ENCODE results near the gene SLC22A1. TPM values are rescaled to one million over a fixed set of nuclear protein-coding genes. Genes with fewer than 3 reads are reported as not detected.
"Not testable (repeated sequence)": the region's sequence is repeated elsewhere in the genome, so short reads cannot be mapped to it uniquely, and the experiment has no call there.

SLC22A1 gene
- total RNA-seq, 3 donors from 2014 or later: 0.98 to 3.2 (median 1.3) TPM

GRCh38 chr6:160122744-160123143 is 1.1 kb downstream of the SLC22A1 start:
- Histone ChIP-seq H3K27me3 (no peaks in the 10 kb centered on the region), H3K4me3 (no peak overlapping the region), H3K9me3 (no peaks in the 10 kb centered on the region), H3K36me3 (no peaks in the 10 kb centered on the region), H3K4me1 (no peaks in the 10 kb centered on the region), H3K27ac (no peak overlapping the region)
- intact Hi-C loops (cut with DNase I; ENCODE audit: low total_unique reads): no loop called here
- no peak for DNase-seq (ENCODE audit: low spot score in 2 of 2)
- no peak for TF ChIP-seq POLR2AphosphoS5 (IDR thresholded peaks at IDR 0.05)
- no peak for TF ChIP-seq POLR2A (IDR thresholded peaks at IDR 0.05)
- no peak for TF ChIP-seq CTCF (IDR thresholded peaks at IDR 0.05)

GRCh38 chr6:160124007-160124406 is 2.4 kb downstream of the SLC22A1 start:
- H3K27me3 ChIP-seq: no peaks in the 10 kb centered on the region
- no peak for TF ChIP-seq POLR2A (IDR thresholded peaks at IDR 0.05)
- no peak for TF ChIP-seq POLR2AphosphoS5 (IDR thresholded peaks at IDR 0.05)
- no peak for TF ChIP-seq CTCF (IDR thresholded peaks at IDR 0.05)
- DNase-seq (ENCODE audit: low spot score in 2 of 2): no peak
- H3K36me3 ChIP-seq: no peaks in the 10 kb centered on the region
- H3K27ac ChIP-seq: no peak overlapping the region
- intact Hi-C loops (cut with DNase I; ENCODE audit: low total_unique reads): no loop called here
- no peaks in the 10 kb centered on the region for H3K4me1 ChIP-seq
- no peaks in the 10 kb centered on the region for H3K9me3 ChIP-seq
- H3K4me3 ChIP-seq: no peak overlapping the region

GRCh38 chr6:160124605-160125004 is 3.0 kb downstream of the SLC22A1 start:
- H3K27me3 ChIP-seq: no peaks in the 10 kb centered on the region
- no peak overlapping the region for H3K4me3 ChIP-seq
- no peak for TF ChIP-seq POLR2AphosphoS5 (IDR thresholded peaks at IDR 0.05)
- TF ChIP-seq POLR2A (IDR thresholded peaks at IDR 0.05): no peak
- no peak for TF ChIP-seq CTCF (IDR thresholded peaks at IDR 0.05)
- intact Hi-C loops (cut with DNase I; ENCODE audit: low total_unique reads): no loop called here
- H3K9me3 ChIP-seq: no peaks in the 10 kb centered on the region
- DNase-seq (ENCODE audit: low spot score in 2 of 2): no peak
- H3K4me1 ChIP-seq: no peaks in the 10 kb centered on the region
- H3K36me3 ChIP-seq: no peaks in the 10 kb centered on the region
- no peak overlapping the region for H3K27ac ChIP-seq

- H3K4me1 ChIP-seq; H3K36me3 ChIP-seq; H3K27ac ChIP-seq; H3K4me3 ChIP-seq; intact Hi-C loops (cut with DNase I; ENCODE audit: low total_unique reads); H3K27me3 ChIP-seq; H3K9me3 ChIP-seq; DNase-seq (ENCODE audit: low spot score in 2 of 2): not testable (repeated sequence)
Measured at GRCh38 chr6:160125105-160125504, 3.5 kb downstream of the SLC22A1 start.

- no peak for DNase-seq (ENCODE audit: low spot score in 2 of 2)
- no peaks in the 10 kb centered on the region for H3K9me3 ChIP-seq
- intact Hi-C loops (cut with DNase I; ENCODE audit: low total_unique reads): no loop called here
Measured at GRCh38 chr6:160127270-160128124, 5.9 kb downstream of the SLC22A1 start.

More at GRCh38 chr6:160127270-160128124, 5.9 kb downstream of the SLC22A1 start:
- no peaks in the 10 kb centered on the region for H3K4me1 ChIP-seq
- TF ChIP-seq CTCF (IDR thresholded peaks at IDR 0.05) (no peak), POLR2AphosphoS5 (IDR thresholded peaks at IDR 0.05) (no peak), POLR2A (IDR thresholded peaks at IDR 0.05) (no peak)
- no peaks in the 10 kb centered on the region for H3K36me3 ChIP-seq
- H3K27me3 ChIP-seq: no peaks in the 10 kb centered on the region
- H3K27ac ChIP-seq: no peak overlapping the region
- H3K4me3 ChIP-seq: no peak overlapping the region

Measured in breast epithelium (tissue), 4 donors.